Hepatocyte (in vitro differentiated cells): ENCODE data around the gene ANKRD66. TPM values are rescaled to one million over a fixed set of nuclear protein-coding genes. Genes with fewer than 3 reads are reported as not detected.

Experiments
- DNase-seq: peaks from one replicate; pipeline ENCODE4 v3.0.0-alpha.2; 2016; ENCODE audit warnings: low spot score
- H2AFZ ChIP-seq: fragments of 200-600 bp; sonication (generic); 2 replicates; pipeline ENCODE4 v1.6.0; 2016; ENCODE audit warnings: antibody characterized with exemption, mild to moderate bottlenecking
- H3K27ac ChIP-seq: fragments of 200-600 bp; sonication (generic); 2 replicates; pipeline ENCODE4 v1.5.1; 2016; ENCODE audit warnings: mild to moderate bottlenecking
- H3K27me3 ChIP-seq: fragments of 200-600 bp; sonication (generic); 2 replicates; pipeline ENCODE4 v1.6.1; 2016
- H3K36me3 ChIP-seq: fragments of 200-600 bp; sonication (generic); replicated peaks from 2 replicates; pipeline ENCODE4 v1.5.1; 2016; ENCODE audit warnings: low read depth; ENCODE audit not compliant: insufficient read depth
- H3K4me1 ChIP-seq: fragments of 200-600 bp; sonication (generic); 2 replicates; pipeline ENCODE4 v1.5.1; 2016; ENCODE audit warnings: mild to moderate bottlenecking, moderate library complexity; ENCODE audit not compliant: insufficient read depth
- H3K4me2 ChIP-seq: fragments of 200-600 bp; sonication (generic); 2 replicates; pipeline ENCODE4 v1.6.0; 2016
- H3K4me3 ChIP-seq: fragments of 200-600 bp; sonication (generic); 2 replicates; pipeline ENCODE4 v1.5.1; 2016; ENCODE audit warnings: mild to moderate bottlenecking
- H3K79me2 ChIP-seq: fragments of 200-600 bp; sonication (generic); 2 replicates; pipeline ENCODE4 v1.6.0; 2017; ENCODE audit warnings: mild to moderate bottlenecking
- H3K9me2 ChIP-seq: fragments of 200-600 bp; sonication (generic); replicated peaks from 2 replicates; pipeline ENCODE4 v1.6.0; 2017; ENCODE audit warnings: mild to moderate bottlenecking; ENCODE audit not compliant: insufficient read depth
- H3K9me3 ChIP-seq: fragments of 200-600 bp; sonication (generic); 2 replicates; pipeline ENCODE4 v1.5.1; 2016; ENCODE audit warnings: low read depth, mild to moderate bottlenecking
- H4K20me1 ChIP-seq: fragments of 200-600 bp; sonication (generic); 2 replicates; pipeline ENCODE4 v1.6.0; 2016; ENCODE audit warnings: mild to moderate bottlenecking; ENCODE audit not compliant: insufficient read depth, poor library complexity, severe bottlenecking
- EZH2 ChIP-seq: fragments of 200-600 bp; sonication (generic); IDR thresholded peaks from 2 replicates; pipeline ENCODE4 v1.6.1; 2016; ENCODE audit warnings: antibody characterized with exemption, mild to moderate bottlenecking, borderline replicate concordance
- EZH2phosphoT487 ChIP-seq: fragments of 200-600 bp; sonication (generic); IDR thresholded peaks from one replicate; pipeline ENCODE4 v1.6.1; 2018; ENCODE audit warnings: antibody characterized with exemption, mild to moderate bottlenecking, low read depth, moderate library complexity; ENCODE audit not compliant: unreplicated experiment, severe bottlenecking
- WGBS: methylation state at CpG from one replicate; pipeline ENCODE4 v1.1.6; 2016; ENCODE audit warnings: low lambda C conversion rate; ENCODE audit errors: missing lambda C conversion rate; 5-methylcytosine and 5-hydroxymethylcytosine counted together
- polyA plus RNA-seq: library from polyadenylated mRNA; unstranded; fragments of >200 nt; fragmentation: Nextera tagmentation; extraction: Ambion mirVana; gene quantifications from 2 replicates; pipeline ENCODE4 v1.2.1, GENCODE V29; 2016
- total RNA-seq: library from RNA; depleted of rRNA; stranded (reverse); fragments of >200 nt; gene quantifications from 2 replicates; pipeline ENCODE4 v1.2.3, GENCODE V29; 2014
- TF ChIP-seq, protein P1 (sequence below): fragments of 200-600 bp; sonication (generic); IDR thresholded peaks from 2 replicates; pipeline ENCODE4 v1.5.1; 2016; ENCODE audit warnings: antibody characterized with exemption, mild to moderate bottlenecking; ENCODE audit not compliant: poor library complexity

Gene ANKRD66
- total RNA-seq (not detected in 2 replicates), polyA plus RNA-seq (not detected in 2 replicates)

DNA sequence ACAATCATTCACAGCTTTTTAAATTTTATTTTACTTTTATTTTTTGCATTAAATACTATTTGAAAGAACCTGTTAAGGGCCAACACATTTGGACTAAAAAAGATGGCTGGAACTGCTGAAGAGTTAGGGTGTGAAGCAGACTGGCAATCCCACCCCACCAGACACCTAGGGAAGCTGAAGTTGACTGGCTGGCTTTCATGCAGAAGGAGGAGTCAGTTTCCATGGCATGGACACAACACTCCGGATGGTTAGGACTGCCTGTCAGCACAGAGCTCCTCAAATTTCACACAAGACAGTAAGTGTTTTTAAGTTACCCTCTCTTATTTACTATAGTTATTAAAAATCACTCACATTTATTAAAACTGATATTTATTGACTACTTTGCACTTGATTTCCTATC, at the start of gene ANKRD66:
Gene ANKRD66, plus strand, starts transcription at position 238 of the 400 bp plus-strand sequence. CDS start 5,016 bp downstream, outside the sequence.
- Histone ChIP-seq H3K4me1 (peaks cover 4% of the 10 kb centered on the region), H3K9me3 (no peaks in the 10 kb centered on the region), H3K79me2 (no peaks in the 10 kb centered on the region), H3K4me3 (no peak within 1 kb of the TSS), H2AFZ (no peak within 1 kb of the TSS), H3K36me3 (no peaks in the 10 kb centered on the region), H3K4me2 (no peak within 1 kb of the TSS), H3K9me2 (no peaks in the 10 kb centered on the region), H3K27ac (no peak within 1 kb of the TSS), H3K27me3 (no peaks in the 10 kb centered on the region), H4K20me1 (no peaks in the 10 kb centered on the region)
- TF ChIP-seq, protein P1, sequence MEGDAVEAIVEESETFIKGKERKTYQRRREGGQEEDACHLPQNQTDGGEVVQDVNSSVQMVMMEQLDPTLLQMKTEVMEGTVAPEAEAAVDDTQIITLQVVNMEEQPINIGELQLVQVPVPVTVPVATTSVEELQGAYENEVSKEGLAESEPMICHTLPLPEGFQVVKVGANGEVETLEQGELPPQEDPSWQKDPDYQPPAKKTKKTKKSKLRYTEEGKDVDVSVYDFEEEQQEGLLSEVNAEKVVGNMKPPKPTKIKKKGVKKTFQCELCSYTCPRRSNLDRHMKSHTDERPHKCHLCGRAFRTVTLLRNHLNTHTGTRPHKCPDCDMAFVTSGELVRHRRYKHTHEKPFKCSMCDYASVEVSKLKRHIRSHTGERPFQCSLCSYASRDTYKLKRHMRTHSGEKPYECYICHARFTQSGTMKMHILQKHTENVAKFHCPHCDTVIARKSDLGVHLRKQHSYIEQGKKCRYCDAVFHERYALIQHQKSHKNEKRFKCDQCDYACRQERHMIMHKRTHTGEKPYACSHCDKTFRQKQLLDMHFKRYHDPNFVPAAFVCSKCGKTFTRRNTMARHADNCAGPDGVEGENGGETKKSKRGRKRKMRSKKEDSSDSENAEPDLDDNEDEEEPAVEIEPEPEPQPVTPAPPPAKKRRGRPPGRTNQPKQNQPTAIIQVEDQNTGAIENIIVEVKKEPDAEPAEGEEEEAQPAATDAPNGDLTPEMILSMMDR, result no peak
- TF ChIP-seq EZH2phosphoT487, result no peak
- TF ChIP-seq EZH2, result no peak
- 32% methylated on average over 1 of the region's 1 CpG for WGBS
- no peak for DNase-seq

DNA sequence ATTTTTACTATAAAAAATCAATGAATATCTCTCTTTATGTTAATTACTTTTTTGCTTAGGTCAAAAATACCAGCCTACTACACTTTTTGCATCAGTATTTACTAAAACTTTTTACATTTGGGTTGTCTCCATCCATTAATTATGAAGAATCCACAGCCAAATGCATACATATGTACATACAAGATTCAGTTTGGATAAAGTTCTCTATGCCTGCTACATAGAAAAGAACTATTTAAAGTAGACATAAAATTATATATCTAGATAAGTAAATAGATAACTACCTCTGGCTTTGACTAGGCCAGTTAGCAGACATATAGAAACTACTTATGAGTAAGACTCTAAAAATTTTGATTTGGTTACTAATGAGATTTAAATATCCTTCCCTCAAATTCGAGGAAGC, 46.8 kb upstream of the ANKRD66 start:
- Histone ChIP-seq H3K36me3 (no peaks in the 10 kb centered on the region), H2AFZ (no peak overlapping the region), H3K27ac (no peak overlapping the region), H3K4me1 (no peaks in the 10 kb centered on the region), H3K4me2 (no peak overlapping the region), H3K9me3 (no peaks in the 10 kb centered on the region), H3K9me2 (no peaks in the 10 kb centered on the region), H3K27me3 (peaks cover 26% of the 10 kb centered on the region), H3K4me3 (no peak overlapping the region), H4K20me1 (no peaks in the 10 kb centered on the region), H3K79me2 (no peaks in the 10 kb centered on the region)
- no peak for TF ChIP-seq EZH2phosphoT487
- no peak for DNase-seq
- WGBS, result 72% methylated on average over 1 of the region's 1 CpG

DNA sequence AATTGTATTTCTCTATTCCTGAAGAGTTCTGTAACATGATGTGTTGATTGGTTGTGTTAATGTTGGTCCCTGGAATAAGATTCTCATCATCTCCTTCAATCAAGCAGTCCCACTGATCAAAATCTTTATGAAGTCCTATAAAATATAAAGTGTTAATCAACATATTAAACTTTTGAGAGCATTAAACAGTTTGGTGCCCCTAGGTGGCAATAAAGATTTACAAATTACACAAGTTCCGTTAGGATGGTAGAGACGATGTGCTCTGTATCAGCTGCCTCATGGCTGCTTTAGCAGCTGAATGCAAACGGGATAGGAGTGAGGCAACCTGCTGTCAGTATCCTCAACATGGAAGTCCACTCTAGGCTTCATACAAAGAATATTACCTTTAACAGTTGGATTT, 42.2 kb upstream of the ANKRD66 start:
- H3K27ac ChIP-seq, result no peak overlapping the region
- H3K79me2 ChIP-seq, result no peaks in the 10 kb centered on the region
- no peaks in the 10 kb centered on the region for H4K20me1 ChIP-seq
- H2AFZ ChIP-seq, result no peak overlapping the region
- 27% methylated on average over 3 of the region's 3 CpGs for WGBS
- peaks cover 32% of the 10 kb centered on the region for H3K27me3 ChIP-seq
- no peak for DNase-seq
- H3K9me2 ChIP-seq, result no peaks in the 10 kb centered on the region
- no peak overlapping the region for H3K4me3 ChIP-seq
- no peaks in the 10 kb centered on the region for H3K9me3 ChIP-seq
- H3K4me1 ChIP-seq, result no peaks in the 10 kb centered on the region
- TF ChIP-seq, protein P1, result no peak
- no peak for TF ChIP-seq EZH2phosphoT487
- no peak for TF ChIP-seq EZH2
- H3K36me3 ChIP-seq, result no peaks in the 10 kb centered on the region
- no peak overlapping the region for H3K4me2 ChIP-seq

DNA sequence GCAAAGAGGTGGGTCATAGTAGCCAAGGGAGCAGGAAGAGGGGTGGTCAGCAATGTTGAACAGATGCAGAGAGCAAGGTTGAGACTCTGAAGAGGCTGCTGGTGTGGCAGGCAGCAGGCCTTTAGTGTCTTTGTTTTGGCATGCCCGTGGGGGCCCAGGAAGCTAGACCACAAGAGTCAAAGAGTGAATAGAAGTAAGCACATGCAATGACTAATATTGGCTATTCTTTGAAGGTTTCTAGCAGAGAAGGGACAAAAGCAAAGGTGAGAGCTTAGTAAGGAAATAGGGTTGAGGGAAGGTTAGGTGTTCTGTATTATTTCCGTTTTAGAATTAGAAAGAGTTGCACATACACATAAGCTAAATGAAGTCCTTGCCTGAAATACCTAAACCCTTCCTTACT, 40.3 kb upstream of the ANKRD66 start:
- H3K9me3 ChIP-seq, result no peaks in the 10 kb centered on the region
- 96% methylated on average over 2 of the region's 2 CpGs for WGBS
- H3K9me2 ChIP-seq, result no peaks in the 10 kb centered on the region
- no peak overlapping the region for H3K27ac ChIP-seq
- peaks cover 25% of the 10 kb centered on the region for H3K27me3 ChIP-seq
- H3K36me3 ChIP-seq, result no peaks in the 10 kb centered on the region
- H2AFZ ChIP-seq, result no peak overlapping the region
- H3K4me3 ChIP-seq, result no peak overlapping the region
- DNase-seq, result no peak
- H4K20me1 ChIP-seq, result no peaks in the 10 kb centered on the region
- no peak overlapping the region for H3K4me2 ChIP-seq
- no peaks in the 10 kb centered on the region for H3K79me2 ChIP-seq
- TF ChIP-seq, protein P1, result no peak
- no peaks in the 10 kb centered on the region for H3K4me1 ChIP-seq
